GM21825 (cell line): Measurements from ENCODE around the gene JMJD1C.
"Not testable (repeated sequence)": the region's sequence is repeated elsewhere in the genome, so short reads cannot be mapped to it uniquely, and the experiment has no call there.

ENCODE experiments used
- ATAC-seq: cut with Tn5 transposase; IDR thresholded peaks from one replicate; pipeline ENCODE4 v1.9.1; 2021; ENCODE audit warnings: mild to moderate bottlenecking, moderate library complexity; ENCODE audit not compliant: unreplicated experiment

JMJD1C gene

DNA sequence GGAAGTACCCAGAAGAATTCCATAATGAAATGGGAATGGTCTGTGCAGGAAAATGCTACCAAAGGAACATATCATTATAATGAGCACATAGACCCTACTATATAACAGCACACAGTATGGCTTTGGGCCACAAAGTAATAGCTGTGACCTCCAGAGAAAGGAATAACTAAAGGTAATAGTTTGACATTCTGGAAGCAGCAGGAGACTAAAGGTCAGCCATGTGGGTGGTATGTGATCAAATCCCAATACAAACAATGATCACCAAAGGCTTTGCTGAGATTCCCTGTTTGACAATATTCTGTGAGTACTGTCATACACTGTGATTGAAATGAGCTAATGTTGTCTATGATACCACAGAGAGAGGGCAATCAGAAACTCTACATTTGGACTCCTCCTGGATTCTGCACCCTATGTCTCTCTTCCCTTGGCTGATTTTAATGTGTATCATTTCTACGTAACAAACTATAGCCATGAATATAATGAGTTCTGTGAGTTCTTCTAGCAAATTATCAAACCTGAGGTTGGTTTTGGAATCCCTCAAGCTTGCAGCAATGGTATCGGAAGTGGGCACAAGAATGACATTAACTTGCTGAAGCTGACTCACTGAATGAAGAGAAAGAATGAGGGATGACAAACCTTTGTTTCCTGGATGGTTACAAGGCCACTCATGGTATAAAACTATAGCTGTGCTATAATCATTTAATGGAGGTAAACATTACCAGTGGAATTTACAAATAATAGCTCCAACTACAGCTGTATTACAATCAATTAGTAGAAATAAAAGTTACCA is 99.6 kb downstream of the JMJD1C start:
- ATAC-seq: no peak

DNA sequence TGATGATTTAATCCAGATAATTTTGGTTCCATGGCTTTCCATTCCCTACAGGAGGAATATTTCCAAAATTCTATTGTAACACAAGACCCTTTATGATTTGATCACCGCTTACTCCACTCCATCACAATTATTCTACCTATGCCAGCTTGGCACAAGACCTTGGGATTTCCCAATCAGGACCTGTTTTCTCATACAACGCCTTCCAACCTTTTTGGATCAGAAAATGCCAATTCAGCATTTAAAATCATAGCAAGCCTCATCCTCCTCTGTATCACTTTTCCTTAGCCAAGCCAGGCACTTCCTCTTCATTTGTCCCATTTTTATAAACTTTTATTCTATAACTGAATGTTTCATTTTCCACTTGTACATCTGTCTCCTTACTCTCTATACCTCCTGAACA is 100.9 kb downstream of the JMJD1C start:
- ATAC-seq: no peak

DNA sequence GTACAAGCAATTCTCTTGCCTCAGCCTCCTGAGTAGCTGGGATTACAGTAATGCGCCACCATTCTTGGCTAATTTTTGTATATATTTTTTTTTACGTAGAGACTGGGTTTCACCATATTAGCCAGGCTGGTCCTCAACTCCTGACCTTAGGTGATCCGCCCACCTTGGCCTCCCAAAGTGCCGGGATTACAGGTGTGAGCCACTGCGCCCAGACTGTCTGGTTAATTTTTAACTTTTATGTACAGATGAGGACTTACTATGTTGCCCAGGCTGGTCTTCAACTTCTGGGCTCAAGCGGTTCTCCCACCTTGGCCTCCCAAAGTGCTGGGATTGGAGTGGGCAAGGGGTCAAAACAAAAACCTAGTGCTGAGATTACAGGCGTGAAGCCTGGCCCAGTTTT is 101.8 kb downstream of the JMJD1C start:
- no peak for ATAC-seq

DNA sequence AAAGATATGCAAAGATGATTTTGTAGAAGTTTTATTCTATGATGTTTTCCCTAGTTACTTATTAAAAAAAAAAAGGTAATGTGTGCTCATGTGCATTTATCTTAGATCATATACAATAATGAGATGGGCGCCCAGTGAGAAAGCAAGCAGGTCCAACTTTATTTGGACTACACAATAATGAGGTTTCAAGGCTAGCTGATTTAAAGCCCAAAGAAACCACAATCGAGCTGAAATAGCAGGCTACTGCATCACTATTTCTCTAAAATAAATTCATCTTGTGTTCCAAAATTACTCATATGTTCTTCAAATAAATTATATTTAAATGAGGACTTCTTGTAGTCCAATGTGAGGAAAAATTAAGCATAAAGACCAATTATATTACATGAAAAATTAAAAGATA is 110.1 kb downstream of the JMJD1C start:
- no peak for ATAC-seq

DNA sequence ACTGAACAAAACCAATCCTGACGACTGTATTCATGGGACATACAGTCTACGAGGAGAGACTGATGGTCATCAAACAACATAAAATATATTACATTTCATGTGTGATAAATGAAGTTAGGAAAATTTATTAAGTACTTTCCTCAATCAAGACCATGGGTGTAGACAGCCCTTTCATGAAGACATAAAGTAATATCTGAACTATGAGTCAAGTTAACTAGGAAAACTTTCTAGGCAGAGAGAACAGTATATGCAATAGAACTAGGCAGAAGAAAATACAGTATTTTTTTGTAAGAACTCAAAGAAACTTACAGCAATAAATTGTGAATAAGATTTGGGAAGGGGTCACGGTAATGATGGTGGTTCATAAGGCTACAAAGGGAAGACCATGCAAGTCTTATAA is 112.8 kb downstream of the JMJD1C start:
- no peak for ATAC-seq

DNA sequence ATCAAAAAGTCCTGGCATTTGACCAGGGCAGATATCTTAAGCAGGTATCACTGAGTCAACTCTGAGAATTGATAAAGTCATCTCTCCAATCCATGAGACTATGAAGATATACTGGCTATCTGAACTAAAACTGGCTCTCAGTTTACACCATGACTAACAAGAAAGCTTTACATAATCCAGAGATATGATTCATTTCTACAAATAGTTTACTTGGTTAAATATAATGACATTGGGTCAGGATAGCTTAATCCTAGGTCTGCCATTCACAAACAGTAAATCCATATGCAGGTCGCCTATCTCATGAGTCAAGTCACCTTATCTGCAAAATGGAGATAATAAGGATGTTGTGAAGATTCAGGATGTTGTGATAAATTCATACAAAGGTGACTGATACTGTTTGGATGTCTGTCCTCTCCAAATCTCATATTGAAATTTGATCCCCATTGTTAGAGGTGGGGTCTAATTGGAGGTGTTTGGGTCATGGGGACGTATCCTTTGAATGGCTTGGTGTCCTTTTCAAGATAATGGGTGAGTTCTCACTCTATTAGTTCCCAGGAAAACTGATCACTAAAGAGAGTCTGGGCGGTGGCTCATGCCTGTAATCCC is 117.4 kb downstream of the JMJD1C start:
- ATAC-seq: no peak

DNA sequence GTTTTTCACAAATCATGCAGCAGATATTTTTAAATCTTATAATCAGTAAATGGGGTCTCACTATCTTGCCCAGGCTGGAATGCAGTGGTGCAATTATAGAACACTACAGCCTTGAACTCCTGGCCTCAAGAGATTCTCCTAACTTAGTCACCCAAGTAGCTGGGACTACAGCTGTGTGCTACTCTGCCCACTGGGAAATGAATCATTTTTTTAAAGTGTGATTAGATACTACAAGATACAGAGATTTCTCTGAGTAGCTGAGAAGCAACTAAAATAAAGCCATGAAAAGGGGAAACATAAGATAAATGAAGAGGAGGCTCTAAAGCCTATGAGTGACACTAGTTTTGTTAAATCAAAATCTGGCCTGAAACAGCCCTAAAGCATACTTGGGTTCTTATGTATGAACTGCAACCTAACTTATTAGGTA is 119.7 kb downstream of the JMJD1C start:
- no peak for ATAC-seq

DNA sequence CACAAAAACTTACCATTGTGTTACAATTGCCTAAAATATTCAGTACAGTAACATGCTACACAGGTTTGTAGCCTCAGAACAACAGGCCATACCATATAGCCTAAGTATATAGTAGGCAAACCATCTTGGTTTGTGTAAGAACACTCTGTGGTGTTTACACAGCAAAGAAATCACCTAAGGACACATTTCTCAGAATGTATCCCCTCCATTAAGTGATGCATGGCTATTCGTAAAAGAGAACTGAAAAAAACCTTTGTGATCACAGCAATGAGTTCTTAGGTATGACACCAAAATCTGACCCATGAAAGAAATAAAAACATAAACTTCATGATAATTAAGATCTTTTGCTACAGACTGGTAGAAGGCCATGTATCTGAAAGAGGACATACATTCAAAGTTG is 121.5 kb downstream of the JMJD1C start:
- no peak for ATAC-seq

DNA sequence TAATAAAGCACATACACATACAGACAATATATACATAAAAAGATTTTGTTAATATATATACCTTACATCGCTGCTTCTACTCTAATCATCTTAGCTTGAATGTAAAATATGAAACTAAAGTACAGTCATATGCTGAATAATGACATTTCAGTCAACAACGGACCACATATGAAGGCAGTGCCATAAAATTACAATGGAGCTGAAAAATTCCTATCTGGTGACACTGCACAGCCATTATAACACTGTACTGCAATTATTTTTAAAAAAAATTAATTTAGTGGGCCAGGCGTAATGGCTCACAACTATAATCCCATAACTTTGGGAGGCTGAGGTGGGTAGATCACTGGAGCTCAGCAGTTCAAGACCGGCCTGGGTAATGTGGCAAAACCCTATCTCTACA is 122.3 kb downstream of the JMJD1C start:
- ATAC-seq: no peak

DNA sequence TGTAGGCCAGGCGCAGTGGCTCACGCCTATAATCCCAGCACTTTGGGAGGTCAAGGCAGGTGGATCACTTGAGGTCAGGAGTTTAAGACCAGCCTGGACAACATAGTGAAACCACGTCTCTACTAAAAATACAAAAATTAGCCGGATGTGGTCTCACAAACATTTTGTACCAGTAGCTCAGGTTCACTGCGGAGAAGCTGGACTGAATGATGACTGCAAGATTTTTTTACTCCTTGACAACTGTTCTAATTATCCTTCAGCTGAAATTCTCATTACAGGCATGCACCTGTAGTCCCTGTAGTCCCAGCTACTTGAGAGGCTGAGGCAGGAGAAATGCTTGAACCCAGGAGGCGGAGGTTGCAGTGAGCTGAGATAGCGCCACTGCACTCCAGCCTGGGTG is 126.1 kb downstream of the JMJD1C start:
- not testable (repeated sequence) for ATAC-seq

DNA sequence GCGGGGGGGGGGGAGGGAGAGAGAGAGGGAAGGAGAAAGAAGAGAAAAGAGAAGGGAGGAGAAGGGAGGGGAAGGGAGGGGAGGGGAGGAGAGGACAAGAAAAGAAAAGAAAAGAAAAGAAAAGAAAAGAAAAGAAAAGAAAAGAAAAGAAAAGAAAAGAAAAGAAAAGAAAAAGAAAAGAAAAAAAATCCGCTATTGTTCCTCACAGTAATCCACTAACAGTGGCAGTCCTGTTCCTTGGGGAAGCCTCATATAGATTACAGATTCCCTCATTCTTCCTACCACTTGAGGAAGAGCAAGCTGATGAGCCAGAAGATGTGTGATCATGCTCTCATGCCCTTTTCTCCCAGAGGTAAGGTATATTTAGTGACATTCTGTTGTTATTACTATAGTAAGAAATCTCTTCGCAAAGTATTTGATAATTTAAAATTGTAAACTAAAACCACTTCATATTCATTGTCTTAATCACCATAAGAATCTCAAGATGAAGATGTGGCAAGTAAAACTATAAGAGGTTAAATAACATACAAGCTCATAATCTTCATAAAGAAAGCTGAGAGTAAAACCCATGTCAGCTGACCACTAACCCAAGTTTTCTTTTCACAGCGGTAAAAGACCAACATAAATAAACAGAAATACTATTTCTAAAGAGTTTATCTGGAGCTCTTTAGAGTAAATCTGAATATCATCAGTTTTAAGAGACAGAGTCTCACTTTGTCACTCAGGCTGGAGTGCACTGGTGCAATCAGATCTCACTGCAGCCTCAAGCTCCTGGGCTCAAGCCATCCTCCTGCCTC is 128.1 kb downstream of the JMJD1C start:
- no peak for ATAC-seq

DNA sequence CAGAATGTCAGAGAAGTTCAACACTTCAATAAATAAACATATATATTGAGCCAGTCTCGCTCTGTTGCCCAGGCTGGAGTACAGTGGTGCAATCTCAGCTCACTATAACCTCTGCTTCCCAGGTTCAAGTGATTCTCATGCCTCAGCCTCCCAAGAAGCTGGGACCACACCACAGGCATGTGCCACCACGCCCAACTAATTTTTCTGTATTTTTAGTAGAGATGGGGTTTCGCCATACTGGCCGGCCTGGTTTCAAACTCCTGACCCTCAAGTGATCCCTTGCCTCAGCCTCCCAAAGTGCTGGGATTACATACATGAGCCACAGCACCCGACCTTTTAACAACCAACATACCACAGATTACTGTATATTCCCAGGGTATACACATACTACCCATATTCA is 134.2 kb downstream of the JMJD1C start:
- ATAC-seq: no peak

DNA sequence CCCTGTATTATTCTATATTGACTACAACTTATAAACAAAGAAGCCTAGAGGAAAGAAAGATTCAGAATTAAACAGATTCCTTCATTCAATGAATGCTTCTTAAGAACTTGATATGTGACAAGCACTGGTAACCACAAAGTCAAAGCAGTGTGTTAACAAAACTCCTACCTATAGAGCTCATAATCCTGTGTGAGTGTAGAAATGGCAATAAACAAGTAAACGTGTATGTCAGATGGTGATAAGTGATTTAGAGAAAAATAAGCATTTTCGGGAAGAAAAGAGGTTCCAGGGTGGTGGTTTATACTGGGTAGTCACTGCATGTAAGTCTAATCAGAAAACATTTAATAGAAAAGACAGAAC is 141.3 kb downstream of the JMJD1C start:
- no peak for ATAC-seq

DNA sequence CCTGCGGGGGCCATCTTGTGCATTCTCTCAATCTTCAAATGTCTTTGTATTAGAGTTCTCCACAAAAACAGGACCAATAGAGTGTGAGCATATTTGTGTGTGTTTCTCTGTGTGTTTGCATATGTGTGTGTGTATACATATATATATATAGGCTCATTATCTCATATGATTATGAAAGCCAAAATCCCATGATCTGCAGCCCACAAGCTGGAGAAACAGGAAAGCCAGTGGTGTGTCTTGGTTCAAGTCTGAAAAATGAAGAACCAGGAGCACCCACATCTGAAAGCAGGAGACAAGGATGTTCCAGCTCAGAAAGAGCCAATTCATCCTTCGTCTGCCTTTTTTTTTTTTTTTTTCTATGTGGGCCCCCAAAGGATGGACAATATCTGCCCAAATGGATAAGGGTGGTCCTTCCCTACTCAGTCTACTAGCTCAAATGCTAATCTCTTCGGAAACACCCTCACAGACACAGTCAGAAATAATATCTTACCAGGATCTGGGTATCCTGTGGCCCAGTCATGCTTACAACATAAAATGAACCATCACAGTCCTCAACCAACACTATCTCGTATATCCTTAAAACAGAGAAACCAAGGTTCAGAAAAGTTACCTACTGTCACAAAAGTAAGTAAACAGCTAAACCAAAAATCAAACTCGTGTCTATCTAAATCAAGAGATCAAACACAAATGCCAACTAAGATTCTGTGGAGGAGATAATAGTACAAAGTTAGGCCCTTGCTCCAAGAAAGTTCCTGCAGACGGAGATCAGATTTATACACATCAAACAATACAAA is 141.9 kb downstream of the JMJD1C start:
- ATAC-seq: no peak

DNA sequence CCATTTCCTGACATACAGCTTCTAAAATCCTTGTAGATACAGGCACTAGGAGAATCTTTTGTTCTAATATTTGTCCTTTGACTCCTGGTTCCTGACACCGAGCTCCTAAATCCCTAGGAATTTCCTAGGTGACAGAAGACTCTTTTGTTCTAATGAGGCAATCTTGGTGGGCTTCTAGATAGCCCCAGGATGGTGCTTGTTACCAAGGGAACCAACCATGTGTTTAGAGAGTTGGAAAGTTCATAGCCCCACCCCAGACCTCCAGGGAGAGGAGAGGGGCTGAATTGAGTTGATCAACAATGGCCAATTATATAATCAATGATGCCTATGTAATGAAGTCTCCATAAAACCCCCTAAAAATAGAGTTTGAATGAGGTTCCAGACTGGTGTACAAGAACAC is 145.1 kb downstream of the JMJD1C start:
- ATAC-seq: no peak

DNA sequence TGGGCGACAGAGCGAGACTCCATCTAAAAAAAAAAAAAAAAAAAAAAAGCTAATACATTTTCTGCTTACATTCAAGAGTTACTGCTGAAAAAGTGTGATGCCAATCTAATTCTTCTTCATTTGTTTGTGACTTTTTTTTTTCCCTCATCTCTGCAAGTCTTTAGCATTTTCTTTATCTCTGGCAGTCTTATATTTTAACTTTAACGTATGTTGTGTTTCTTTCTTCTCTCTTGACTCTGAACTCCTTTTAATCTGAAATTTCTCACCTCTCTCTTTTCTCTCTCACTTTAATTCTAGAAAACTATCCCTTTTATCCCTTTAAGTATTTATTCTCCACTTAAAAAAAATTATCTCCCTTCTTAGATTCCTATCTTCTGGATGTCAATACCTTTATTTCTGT is 146.5 kb downstream of the JMJD1C start:
- ATAC-seq: no peak

DNA sequence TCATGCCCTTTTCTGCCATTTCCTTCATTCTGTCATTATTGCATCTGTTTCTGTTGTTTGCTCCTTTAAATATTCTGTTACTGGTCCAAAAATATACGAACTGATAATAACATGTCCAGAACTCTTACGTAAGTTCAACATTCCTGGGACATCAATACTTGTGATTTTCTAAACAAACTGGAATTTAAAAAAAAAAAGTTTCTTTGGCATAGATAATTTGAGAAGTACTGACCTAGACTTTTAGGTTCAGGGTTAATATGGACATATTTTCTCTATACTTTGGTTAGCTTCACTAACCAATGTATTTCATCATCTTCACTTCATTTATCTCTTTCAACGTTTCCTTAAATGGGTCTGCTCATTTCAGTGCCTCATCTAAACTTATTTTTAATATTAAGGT is 147.3 kb downstream of the JMJD1C start:
- ATAC-seq: no peak

DNA sequence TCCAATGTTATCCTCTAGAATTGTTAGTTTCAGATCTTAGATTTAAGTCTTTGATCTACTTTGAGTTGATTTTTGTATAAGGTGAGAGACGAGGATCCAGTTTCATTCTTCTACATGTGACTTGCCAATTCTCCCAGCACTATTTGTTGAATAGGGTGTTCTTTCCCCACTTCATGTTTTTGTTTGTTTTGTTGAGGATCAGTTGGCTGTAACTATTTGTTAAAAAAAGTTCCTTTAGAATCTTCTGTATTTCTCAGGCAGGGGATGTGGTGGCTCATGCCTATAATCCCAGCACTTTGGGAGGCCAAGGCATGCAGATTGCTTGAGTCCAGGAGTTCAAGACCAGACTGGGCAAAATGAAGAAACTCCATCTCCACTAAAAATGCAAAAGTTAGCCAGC is 151.8 kb downstream of the JMJD1C start:
- ATAC-seq: no peak

DNA sequence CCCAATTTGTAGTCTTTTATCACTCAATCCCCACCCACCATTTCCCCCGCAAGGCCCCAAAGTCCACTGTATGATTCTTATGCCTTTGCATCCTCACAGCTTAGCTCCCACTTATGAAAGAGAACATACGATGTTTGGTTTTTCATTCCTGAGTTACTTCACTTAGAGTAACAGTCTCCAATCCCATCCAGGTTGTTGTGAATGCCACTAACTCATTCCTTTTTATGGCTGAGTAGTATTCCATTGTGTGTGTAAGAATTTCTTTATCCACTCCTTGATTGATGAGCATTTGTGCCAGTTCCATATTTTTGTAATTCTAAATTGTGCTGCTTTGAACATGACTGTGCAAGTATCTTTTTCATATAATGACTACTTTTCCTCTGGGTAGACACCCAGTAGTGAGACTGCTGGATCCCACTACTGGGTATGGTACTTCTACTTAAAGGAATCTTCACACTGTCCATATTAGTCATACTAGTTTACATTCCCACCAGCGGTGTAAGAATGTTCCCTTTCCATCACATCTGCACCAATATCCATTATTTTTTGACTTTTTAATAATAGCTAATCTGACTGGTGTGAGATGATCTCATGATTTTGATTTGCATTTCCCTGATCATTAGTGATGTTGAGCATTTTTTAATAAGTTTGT is 152.6 kb downstream of the JMJD1C start:
- no peak for ATAC-seq

DNA sequence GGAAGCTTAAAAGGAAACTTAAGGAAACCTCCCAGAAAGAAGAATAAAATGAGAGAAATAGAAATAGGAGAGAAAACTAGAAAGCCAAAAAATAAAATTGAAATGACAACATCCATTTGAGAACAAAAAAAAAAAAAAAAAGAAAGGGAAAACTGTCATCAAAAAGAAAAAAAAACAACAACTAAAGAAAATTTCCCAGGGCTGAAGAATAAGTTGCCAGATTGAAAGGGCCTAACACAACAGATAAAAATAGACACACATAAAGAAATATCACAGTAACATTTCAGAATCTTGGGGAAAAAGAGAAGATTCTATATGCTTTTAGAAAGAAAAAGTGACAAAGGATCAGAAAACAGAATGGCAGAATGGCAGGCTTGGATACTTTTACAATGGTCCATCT is 157.1 kb downstream of the JMJD1C start:
- ATAC-seq: no peak

DNA sequence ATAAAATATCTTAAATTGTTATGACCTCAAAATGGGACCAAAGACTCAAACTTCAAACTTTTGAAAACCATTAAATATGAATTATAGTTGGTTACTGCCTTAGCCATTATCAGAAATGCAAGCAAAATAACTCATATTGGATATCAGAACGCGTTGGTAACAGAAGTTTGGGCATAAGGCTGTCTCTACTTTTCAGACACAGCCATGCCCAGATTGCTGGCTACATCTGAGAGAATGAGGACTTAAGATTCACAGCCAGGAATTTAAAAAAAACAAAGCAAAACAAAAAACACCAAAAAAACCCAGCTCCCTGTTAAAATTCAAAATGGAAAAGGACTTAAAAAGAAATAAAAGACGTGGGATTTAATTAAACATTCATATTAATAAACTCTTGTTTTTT is 161.6 kb downstream of the JMJD1C start:
- no peak for ATAC-seq
